ENCODE data around the gene AGBL1. TPM values are rescaled to one million over a fixed set of nuclear protein-coding genes. Genes with fewer than 3 reads are reported as not detected.

Gene AGBL1
- total and polyA plus RNA-seq, 2 experiments from 2014 or later: 0.03 TPM; not detected in 1

GRCh38 chr15:86653344-86654197 lies 573.9 kb downstream of the AGBL1 start (continued):
- TF ChIP-seq, protein P1, sequence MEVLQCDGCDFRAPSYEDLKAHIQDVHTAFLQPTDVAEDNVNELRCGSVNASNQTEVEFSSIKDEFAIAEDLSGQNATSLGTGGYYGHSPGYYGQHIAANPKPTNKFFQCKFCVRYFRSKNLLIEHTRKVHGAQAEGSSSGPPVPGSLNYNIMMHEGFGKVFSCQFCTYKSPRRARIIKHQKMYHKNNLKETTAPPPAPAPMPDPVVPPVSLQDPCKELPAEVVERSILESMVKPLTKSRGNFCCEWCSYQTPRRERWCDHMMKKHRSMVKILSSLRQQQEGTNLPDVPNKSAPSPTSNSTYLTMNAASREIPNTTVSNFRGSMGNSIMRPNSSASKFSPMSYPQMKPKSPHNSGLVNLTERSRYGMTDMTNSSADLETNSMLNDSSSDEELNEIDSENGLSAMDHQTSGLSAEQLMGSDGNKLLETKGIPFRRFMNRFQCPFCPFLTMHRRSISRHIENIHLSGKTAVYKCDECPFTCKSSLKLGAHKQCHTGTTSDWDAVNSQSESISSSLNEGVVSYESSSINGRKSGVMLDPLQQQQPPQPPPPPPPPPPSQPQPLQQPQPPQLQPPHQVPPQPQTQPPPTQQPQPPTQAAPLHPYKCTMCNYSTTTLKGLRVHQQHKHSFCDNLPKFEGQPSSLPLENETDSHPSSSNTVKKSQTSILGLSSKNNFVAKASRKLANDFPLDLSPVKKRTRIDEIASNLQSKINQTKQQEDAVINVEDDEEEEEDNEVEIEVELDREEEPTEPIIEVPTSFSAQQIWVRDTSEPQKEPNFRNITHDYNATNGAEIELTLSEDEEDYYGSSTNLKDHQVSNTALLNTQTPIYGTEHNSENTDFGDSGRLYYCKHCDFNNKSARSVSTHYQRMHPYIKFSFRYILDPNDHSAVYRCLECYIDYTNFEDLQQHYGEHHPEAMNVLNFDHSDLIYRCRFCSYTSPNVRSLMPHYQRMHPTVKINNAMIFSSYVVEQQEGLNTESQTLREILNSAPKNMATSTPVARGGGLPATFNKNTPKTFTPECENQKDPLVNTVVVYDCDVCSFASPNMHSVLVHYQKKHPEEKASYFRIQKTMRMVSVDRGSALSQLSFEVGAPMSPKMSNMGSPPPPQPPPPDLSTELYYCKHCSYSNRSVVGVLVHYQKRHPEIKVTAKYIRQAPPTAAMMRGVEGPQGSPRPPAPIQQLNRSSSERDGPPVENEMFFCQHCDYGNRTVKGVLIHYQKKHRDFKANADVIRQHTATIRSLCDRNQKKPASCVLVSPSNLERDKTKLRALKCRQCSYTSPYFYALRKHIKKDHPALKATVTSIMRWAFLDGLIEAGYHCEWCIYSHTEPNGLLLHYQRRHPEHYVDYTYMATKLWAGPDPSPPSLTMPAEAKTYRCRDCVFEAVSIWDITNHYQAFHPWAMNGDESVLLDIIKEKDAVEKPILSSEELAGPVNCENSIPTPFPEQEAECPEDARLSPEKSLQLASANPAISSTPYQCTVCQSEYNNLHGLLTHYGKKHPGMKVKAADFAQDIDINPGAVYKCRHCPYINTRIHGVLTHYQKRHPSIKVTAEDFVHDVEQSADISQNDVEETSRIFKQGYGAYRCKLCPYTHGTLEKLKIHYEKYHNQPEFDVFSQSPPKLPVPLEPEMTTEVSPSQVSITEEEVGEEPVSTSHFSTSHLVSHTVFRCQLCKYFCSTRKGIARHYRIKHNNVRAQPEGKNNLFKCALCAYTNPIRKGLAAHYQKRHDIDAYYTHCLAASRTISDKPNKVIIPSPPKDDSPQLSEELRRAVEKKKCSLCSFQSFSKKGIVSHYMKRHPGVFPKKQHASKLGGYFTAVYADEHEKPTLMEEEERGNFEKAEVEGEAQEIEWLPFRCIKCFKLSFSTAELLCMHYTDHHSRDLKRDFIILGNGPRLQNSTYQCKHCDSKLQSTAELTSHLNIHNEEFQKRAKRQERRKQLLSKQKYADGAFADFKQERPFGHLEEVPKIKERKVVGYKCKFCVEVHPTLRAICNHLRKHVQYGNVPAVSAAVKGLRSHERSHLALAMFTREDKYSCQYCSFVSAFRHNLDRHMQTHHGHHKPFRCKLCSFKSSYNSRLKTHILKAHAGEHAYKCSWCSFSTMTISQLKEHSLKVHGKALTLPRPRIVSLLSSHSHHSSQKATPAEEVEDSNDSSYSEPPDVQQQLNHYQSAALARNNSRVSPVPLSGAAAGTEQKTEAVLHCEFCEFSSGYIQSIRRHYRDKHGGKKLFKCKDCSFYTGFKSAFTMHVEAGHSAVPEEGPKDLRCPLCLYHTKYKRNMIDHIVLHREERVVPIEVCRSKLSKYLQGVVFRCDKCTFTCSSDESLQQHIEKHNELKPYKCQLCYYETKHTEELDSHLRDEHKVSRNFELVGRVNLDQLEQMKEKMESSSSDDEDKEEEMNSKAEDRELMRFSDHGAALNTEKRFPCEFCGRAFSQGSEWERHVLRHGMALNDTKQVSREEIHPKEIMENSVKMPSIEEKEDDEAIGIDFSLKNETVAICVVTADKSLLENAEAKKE (CRISPR knock-in tag; IDR thresholded peaks at IDR 0.05): no peak
- TF ChIP-seq EZH2 (IDR thresholded peaks at IDR 0.05; ENCODE audit: low read depth, unreplicated experiment): no peak
- no peak for TF ChIP-seq EZH2phosphoT487 (IDR thresholded peaks at IDR 0.05; ENCODE audit: unreplicated experiment)
- no peak for TF ChIP-seq CREB1 (CRISPR knock-in tag; IDR thresholded peaks at IDR 0.05; ENCODE audit: low read depth)
- no peak for TF ChIP-seq POLR2AphosphoS5 (IDR thresholded peaks at IDR 0.05; ENCODE audit: low read depth)

- Mint-ChIP-seq H3K9me3 (no peaks in the 10 kb centered on the region), H3K27me3 (ENCODE audit: insufficient read depth, low read depth, poor library complexity) (no peaks in the 10 kb centered on the region), H3K4me3 (no peak overlapping the region), H3K36me3 (ENCODE audit: low read depth) (no peaks in the 10 kb centered on the region), H3K27ac (no peak overlapping the region), H3K4me1 (peaks cover 16% of the 10 kb centered on the region)
- Histone ChIP-seq H3F3A (replicated peaks; ENCODE audit: low read depth) (no peaks in the 10 kb centered on the region), H3K27me3 (ENCODE audit: insufficient read depth) (no peaks in the 10 kb centered on the region), H3K4me3 (no peak overlapping the region), H3K27ac (ENCODE audit: low read depth) (no peak overlapping the region), H4K20me1 (replicated peaks; ENCODE audit: insufficient read depth) (no peaks in the 10 kb centered on the region), H2AFZ (peak overlapping the region; percentile 15; the same call in 1 of the 2 replicates), H3K36me3 (ENCODE audit: insufficient read depth) (no peaks in the 10 kb centered on the region), H3K4me2 (no peak overlapping the region), H3K79me2 (replicated peaks; ENCODE audit: insufficient read depth) (no peaks in the 10 kb centered on the region), H3K4me1 (ENCODE audit: insufficient read depth) (no peaks in the 10 kb centered on the region; the same call in 1 of the 2 replicates), H3K9me2 (ENCODE audit: insufficient read depth) (0 out of 2 replicates have a peak, but pooled peaks cover 9% of the 10 kb centered on the region)
- ATAC-seq (peak; percentile 45; the same call in 2 of the 3 replicates), DNase-seq (ENCODE audit: low spot score) (peak; percentile 21)
- TF ChIP-seq, protein P2, sequence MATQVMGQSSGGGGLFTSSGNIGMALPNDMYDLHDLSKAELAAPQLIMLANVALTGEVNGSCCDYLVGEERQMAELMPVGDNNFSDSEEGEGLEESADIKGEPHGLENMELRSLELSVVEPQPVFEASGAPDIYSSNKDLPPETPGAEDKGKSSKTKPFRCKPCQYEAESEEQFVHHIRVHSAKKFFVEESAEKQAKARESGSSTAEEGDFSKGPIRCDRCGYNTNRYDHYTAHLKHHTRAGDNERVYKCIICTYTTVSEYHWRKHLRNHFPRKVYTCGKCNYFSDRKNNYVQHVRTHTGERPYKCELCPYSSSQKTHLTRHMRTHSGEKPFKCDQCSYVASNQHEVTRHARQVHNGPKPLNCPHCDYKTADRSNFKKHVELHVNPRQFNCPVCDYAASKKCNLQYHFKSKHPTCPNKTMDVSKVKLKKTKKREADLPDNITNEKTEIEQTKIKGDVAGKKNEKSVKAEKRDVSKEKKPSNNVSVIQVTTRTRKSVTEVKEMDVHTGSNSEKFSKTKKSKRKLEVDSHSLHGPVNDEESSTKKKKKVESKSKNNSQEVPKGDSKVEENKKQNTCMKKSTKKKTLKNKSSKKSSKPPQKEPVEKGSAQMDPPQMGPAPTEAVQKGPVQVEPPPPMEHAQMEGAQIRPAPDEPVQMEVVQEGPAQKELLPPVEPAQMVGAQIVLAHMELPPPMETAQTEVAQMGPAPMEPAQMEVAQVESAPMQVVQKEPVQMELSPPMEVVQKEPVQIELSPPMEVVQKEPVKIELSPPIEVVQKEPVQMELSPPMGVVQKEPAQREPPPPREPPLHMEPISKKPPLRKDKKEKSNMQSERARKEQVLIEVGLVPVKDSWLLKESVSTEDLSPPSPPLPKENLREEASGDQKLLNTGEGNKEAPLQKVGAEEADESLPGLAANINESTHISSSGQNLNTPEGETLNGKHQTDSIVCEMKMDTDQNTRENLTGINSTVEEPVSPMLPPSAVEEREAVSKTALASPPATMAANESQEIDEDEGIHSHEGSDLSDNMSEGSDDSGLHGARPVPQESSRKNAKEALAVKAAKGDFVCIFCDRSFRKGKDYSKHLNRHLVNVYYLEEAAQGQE (IDR thresholded peaks at IDR 0.05; ENCODE audit: unreplicated experiment): no peak
Measured at GRCh38 chr15:86654501-86654900, 574.8 kb downstream of the AGBL1 start.

All from GM23338 (cell line).